GM12878 (cell line): ENCODE measurements around the gene DCST1. TPM values are rescaled to one million over a fixed set of nuclear protein-coding genes. Genes with fewer than 3 reads are reported as not detected.

Source experiments
- ATAC-seq: fragments of 200-7000 bp; cut with Tn5 transposase; 3 replicates; pipeline ENCODE4 v1.9.1; 2020; ENCODE audit warnings: mild to moderate bottlenecking, moderate library complexity
- BruUV-seq: library from RNA; stranded (reverse); fragments of 400-500 nt; replicated peaks from 2 replicates; lab custom pipeline; 2021; lab: Mats Ljungman, UMichigan
- CTCF ChIA-PET: fragments of 300-600 bp; sonication (Branson Sonifier 250); formaldehyde crosslinking; extraction: SDS; loops from one replicate; lab custom pipeline; 2021; ENCODE audit warnings: inconsistent platforms; lab: Yijun Ruan, JAX
- POLR2A ChIA-PET: fragments of 350-600 bp; formaldehyde crosslinking; extraction: SDS; loops from one replicate; lab custom pipeline; 2021; ENCODE audit warnings: inconsistent platforms; lab: Charles Lee
- RAD21 ChIA-PET: fragments of 300-600 bp; sonication (Branson Sonifier 250); formaldehyde crosslinking; loops from one replicate; lab custom pipeline; 2023; ENCODE audit warnings: antibody characterized with exemption; ENCODE audit not compliant: unreplicated experiment; lab: Charles Lee
- SMC1A ChIA-PET: fragments of 300-600 bp; sonication (Branson Sonifier 250); formaldehyde crosslinking; loops from one replicate; lab custom pipeline; 2023; ENCODE audit not compliant: unreplicated experiment, uncharacterized antibody; lab: Charles Lee
- DNase-seq: peaks from one replicate; pipeline ENCODE4 v3.0.0-alpha.2; 2011; ENCODE audit warnings: low read depth, low spot score
- FAIRE-seq: peaks from 3 replicates; lab custom pipeline; 2011; peaks lifted over from hg19 to GRCh38; lab: Jason Lieb, UNC
- H2AFZ ChIP-seq: 2 replicates; pipeline ENCODE4 v1.6.0; 2011; ENCODE audit warnings: low read depth, low read length, control low read depth; ENCODE audit not compliant: control insufficient read depth
- H3K27ac ChIP-seq: 2 replicates; pipeline ENCODE4 v1.5.1; 2011; ENCODE audit warnings: control low read depth; ENCODE audit not compliant: control insufficient read depth, insufficient read depth
- H3K27me3 ChIP-seq, 2 experiments: replicated peaks in 1 of 2; 2 replicates each; pipeline versions ENCODE4 v1.6.0 to v1.6.1; 2011; ENCODE audit warnings: low read length in 1 of 2; ENCODE audit not compliant: control insufficient read depth in 2 of 2, insufficient read depth in 2 of 2
- H3K36me3 ChIP-seq, 2 experiments: 2 replicates each; pipeline ENCODE4 v1.5.1; 2011; ENCODE audit warnings: low read length in 1 of 2; ENCODE audit not compliant: control insufficient read depth in 2 of 2, insufficient read depth in 2 of 2
- H3K4me1 ChIP-seq: 2 replicates; pipeline ENCODE4 v1.6.1; 2011; ENCODE audit warnings: mild to moderate bottlenecking, low read length, moderate library complexity, mixed read lengths; ENCODE audit not compliant: control insufficient read depth, insufficient read depth
- H3K4me2 ChIP-seq: 2 replicates; pipeline ENCODE4 v1.6.0; 2011; ENCODE audit warnings: control low read depth; ENCODE audit not compliant: control insufficient read depth, insufficient read depth
- H3K4me3 ChIP-seq: fragments of 200-600 bp; sonication (generic); 2 replicates; pipeline ENCODE4 v1.5.1; 2016
- H3K79me2 ChIP-seq: 2 replicates; pipeline ENCODE4 v1.6.0; 2011; ENCODE audit warnings: low read length; ENCODE audit not compliant: control insufficient read depth, insufficient read depth
- H3K9ac ChIP-seq: 2 replicates; pipeline ENCODE4 v1.8.0; 2011; ENCODE audit warnings: low read length, control low read depth, mixed read lengths; ENCODE audit not compliant: control insufficient read depth, insufficient read depth
- H3K9me3 ChIP-seq: replicated peaks from 3 replicates; pipeline ENCODE4 v1.5.1; 2011; ENCODE audit warnings: mild to moderate bottlenecking, low read length; ENCODE audit not compliant: control insufficient read depth, insufficient read depth
- H4K20me1 ChIP-seq: 2 replicates; pipeline ENCODE4 v1.6.0; 2011; ENCODE audit not compliant: control insufficient read depth, insufficient read depth
- ASH2L ChIP-seq: fragments of 300-600, 200-600 bp; sonication (generic); IDR thresholded peaks from 2 replicates; pipeline ENCODE4 v1.6.1; 2017; ENCODE audit warnings: low read depth, mild to moderate bottlenecking, borderline replicate concordance
- CBX3 ChIP-seq: fragments of 200-600 bp; sonication (generic); IDR thresholded peaks from 2 replicates; pipeline ENCODE4 v1.6.1; 2016; ENCODE audit warnings: low read depth, borderline replicate concordance
- CREM ChIP-seq: IDR thresholded peaks from 2 replicates; pipeline ENCODE4 v1.6.1; 2014; ENCODE audit warnings: antibody characterized with exemption, low read depth
- E2F4 ChIP-seq: IDR thresholded peaks from 2 replicates; pipeline ENCODE4 v1.6.1; 2012; ENCODE audit warnings: low read depth, low read length, improper control_type of control experiment
- MEF2B ChIP-seq: fragments of 450-650 bp; IDR thresholded peaks from 2 replicates; pipeline ENCODE4 v1.6.1; 2018; ENCODE audit warnings: mild to moderate bottlenecking, moderate library complexity; ENCODE audit not compliant: partially characterized antibody, poor library complexity, severe bottlenecking
- MTA2 ChIP-seq: fragments of 450-650 bp; IDR thresholded peaks from 2 replicates; pipeline ENCODE4 v1.6.1; 2016; ENCODE audit warnings: low read depth, mild to moderate bottlenecking, moderate library complexity
- POLR2AphosphoS2 ChIP-seq: IDR thresholded peaks from 2 replicates; pipeline ENCODE4 v1.6.1; 2011; ENCODE audit warnings: low read depth, mild to moderate bottlenecking, low read length, improper control_type of control experiment, moderate library complexity
- POLR2AphosphoS5 ChIP-seq: IDR thresholded peaks from 2 replicates; pipeline ENCODE4 v1.6.1; 2011; ENCODE audit warnings: mild to moderate bottlenecking, low read length, inconsistent platforms
- RELA ChIP-seq: fragments of 450-650 bp; IDR thresholded peaks from 2 replicates; pipeline ENCODE4 v1.8.0; 2014; ENCODE audit warnings: borderline replicate concordance; ENCODE audit not compliant: partially characterized antibody
- SUZ12 ChIP-seq: fragments of 200-600 bp; sonication (generic); IDR thresholded peaks from one replicate; pipeline ENCODE4 v1.6.1; 2018; ENCODE audit warnings: antibody characterized with exemption, mild to moderate bottlenecking; ENCODE audit not compliant: unreplicated experiment
- ZBED1 ChIP-seq: IDR thresholded peaks from 2 replicates; pipeline ENCODE4 v1.6.1; 2016; ENCODE audit warnings: borderline replicate concordance
- ZBTB11 ChIP-seq: fragments of 450-650 bp; formaldehyde crosslinking; IDR thresholded peaks from 2 replicates; pipeline ENCODE4 v1.5.0; 2022; ENCODE audit warnings: mild to moderate bottlenecking, missing genetic modification characterization
- ZNF207 ChIP-seq: fragments of 450-650 bp; IDR thresholded peaks from 2 replicates; pipeline ENCODE4 v1.6.1; 2014; ENCODE audit warnings: antibody characterized with exemption, mild to moderate bottlenecking, borderline replicate concordance
- WGBS: methylation state at CpG from one replicate; pipeline ENCODE4 v1.1.6; 2016; ENCODE audit warnings: low lambda C conversion rate; ENCODE audit not compliant: insufficient replicate concordance, insufficient coverage; ENCODE audit errors: missing lambda C conversion rate; 5-methylcytosine and 5-hydroxymethylcytosine counted together
- in situ Hi-C: fragments of 300-500 bp; cut with MboI; formaldehyde crosslinking; loops from 9 replicates; pipeline ENCODE4 v1.14.3; 2018; ENCODE audit warnings: mixed read lengths
- intact Hi-C: fragments of 100-400 bp; cut with micrococcal nuclease; formaldehyde crosslinking; loops from one replicate; pipeline ENCODE4 v1.14.2; 2022; ENCODE audit not compliant: unreplicated experiment
- polyA plus RNA-seq, 11 experiments: library from polyadenylated mRNA; depleted of rRNA in 4 of 11; unstranded in 6 of 11; stranded (reverse) in 5 of 11; fragments of >200 nt; fragmentation: Nextera tagmentation in 4 of 11; fragmentation: Illumina TruSeq in 1 of 11; extraction: Ambion mirVana in 4 of 11; extraction: Trizol in 1 of 11; gene quantifications; 1 replicate in 1 of 11; 2 replicates in 10 of 11; pipeline versions ENCODE4 v1.2.1 to v1.2.3, GENCODE V29; 2011 to 2016; ENCODE audit warnings: inconsistent platforms in 2 of 11, missing spikeins in 2 of 11, low read depth in 1 of 11
- total RNA-seq, 4 experiments: library from RNA; depleted of rRNA in 3 of 4; stranded (reverse); fragments of >200 nt in 3 of 4; fragmentation: Illumina TruSeq in 1 of 4; extraction: Trizol in 1 of 4; gene quantifications; 2 replicates each; pipeline versions ENCODE4 v1.2.1 to v1.2.3, GENCODE V29; 2013 to 2021

The DCST1 gene
- total and polyA plus RNA-seq, 10 of the 15 experiments (the other 5 are each of a cell fraction or from before 2014, with no cell fraction given) = not detected

GRCh38 chr1:155000411-155000725 is 33.3 kb upstream of the DCST1 start:
- in situ Hi-C loops (no loop called here), intact Hi-C loops (loop anchor here (2.0 to 5.0 kb wide), 2 partner anchors 38 to 64 kb away; partner anchors contain the start of genes PMVK and PYGO2)
- WGBS = 4% methylated on average over 7 of the region's 13 CpGs
- Histone ChIP-seq H3K4me3 (peak overlapping the region; percentile 98), H3K4me1 (peaks cover 24% of the 10 kb centered on the region), H3K27ac (peak overlapping the region; percentile 79), H3K36me3 (no peaks in the 10 kb centered on the region), H3K9me3 (no peaks in the 10 kb centered on the region), H3K4me2 (peak overlapping the region; percentile 92), H3K27me3 (no peaks in the 10 kb centered on the region), H2AFZ (no peak overlapping the region; the same call in 1 of the 2 replicates), H3K79me2 (peaks cover 31% of the 10 kb centered on the region), H3K9ac (peak overlapping the region; percentile 73), H4K20me1 (no peaks in the 10 kb centered on the region)
- TF ChIP-seq POLR2AphosphoS5 (no peak), POLR2AphosphoS2 (no peak), ASH2L (no peak), CBX3 (no peak), RELA (no peak), SUZ12 (no peak), ZBTB11 (CRISPR knock-in tag) (no peak), MTA2 (no peak), MEF2B (no peak), E2F4 (no peak), CREM (no peak), ZBED1 (no peak), ZNF207 (no peak)
- FAIRE-seq (no peak), ATAC-seq (no peak; the same call in 1 of the 3 replicates), DNase-seq (no peak)
- SMC1A ChIA-PET = interaction anchor here (0.6 to 8.1 kb wide), 6 partner anchors 16 to 209 kb away, joined by 3 to 69 read pairs (median 6); partner anchors contain the start of genes FLAD1 and PBXIP1
- no TSS peak for BruUV-seq
- CTCF ChIA-PET = interaction anchor here (0.6 to 11.0 kb wide), 14 partner anchors 10 to 519 kb away, joined by 3 to 226 read pairs (median 8); partner anchors contain the start of genes CKS1B, FLAD1, KCNN3 and PBXIP1
- RAD21 ChIA-PET = interaction anchor here (1.0 to 3.0 kb wide), 13 partner anchors 13 to 330 kb away, joined by 3 to 24 read pairs (median 7); partner anchors contain the start of genes FLAD1, PBXIP1 and SHC1
- POLR2A ChIA-PET = interaction anchor here (0.5 to 3.4 kb wide), 9 partner anchors 16 to 278 kb away, joined by 3 to 36 read pairs (median 4); partner anchors contain the start of genes CKS1B, FLAD1, PMVK and PYGO2
